ENCODE results near the gene EIF2S1.
A peak's percentile ranks its signal among the peaks of the same experiment; 100 is the strongest.
"Not testable (repeated sequence)": the region's sequence is repeated elsewhere in the genome, so short reads cannot be mapped to it uniquely, and the experiment has no call there.

EIF2S1 gene

DNA sequence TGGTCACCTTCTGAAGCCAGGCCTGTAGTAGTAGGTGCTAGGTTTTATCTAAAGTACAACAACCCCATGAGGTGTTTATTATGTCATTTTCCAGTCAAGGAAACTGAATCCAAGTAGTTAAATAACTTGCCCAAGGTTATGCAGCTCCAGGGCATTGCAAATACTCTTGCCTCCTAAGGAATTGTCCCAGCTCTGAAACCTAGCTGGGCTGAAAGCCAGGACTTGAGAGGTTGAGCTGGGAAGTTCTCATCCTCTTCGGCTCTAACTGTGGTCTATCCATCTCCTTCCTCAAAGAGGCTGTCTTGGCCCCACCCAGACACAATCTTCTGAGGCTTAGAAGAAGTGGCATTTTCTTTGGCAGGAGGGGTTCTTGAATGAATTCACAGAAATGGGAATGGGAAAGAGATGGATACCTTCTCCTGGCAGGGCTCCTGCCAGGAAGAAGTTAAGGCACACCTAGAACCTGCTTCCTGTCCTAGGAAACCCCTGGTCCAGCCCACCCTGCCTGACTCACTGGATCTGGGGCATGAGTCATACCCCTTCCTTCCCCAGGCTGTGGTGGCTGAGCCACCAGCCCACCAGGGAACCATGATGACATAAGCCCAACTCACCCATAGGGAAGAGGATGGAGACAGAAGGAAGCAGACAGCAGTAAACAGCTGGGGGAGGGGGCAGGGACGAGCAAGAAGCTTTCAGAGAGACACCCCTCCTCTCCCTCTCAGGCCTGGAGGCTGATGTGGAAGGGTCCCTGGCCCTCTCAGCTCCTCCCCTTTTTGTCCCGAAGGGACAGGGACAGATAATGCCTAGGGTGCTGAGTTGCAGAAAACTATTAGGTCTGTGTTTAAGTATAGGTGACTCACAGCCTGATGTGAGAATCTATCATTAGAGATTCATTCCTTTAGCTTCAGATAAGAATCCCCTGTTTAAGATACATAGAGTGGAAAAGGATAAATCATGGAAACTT lies 54.0 kb downstream of the EIF2S1 start:
- no peak for DNase-seq

DNA sequence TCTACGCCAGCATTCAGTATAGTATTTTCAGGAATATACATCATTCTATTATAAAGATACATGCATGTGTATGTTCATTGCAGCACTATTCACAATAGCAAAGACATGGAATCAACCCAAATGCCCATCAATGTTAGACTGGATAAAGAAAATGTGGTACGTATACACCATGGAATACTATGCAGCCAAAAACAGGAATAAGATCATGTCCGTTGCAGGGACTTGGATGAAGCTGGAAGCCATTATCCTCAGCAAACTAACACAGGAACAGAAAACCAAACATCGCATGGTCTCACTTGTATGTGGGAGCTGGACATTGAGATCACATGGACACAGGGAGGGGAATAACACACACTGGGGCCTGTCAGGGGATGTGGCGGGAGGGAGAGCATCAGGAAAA lies 55.5 kb downstream of the EIF2S1 start:
- DNase-seq: not testable (repeated sequence)

DNA sequence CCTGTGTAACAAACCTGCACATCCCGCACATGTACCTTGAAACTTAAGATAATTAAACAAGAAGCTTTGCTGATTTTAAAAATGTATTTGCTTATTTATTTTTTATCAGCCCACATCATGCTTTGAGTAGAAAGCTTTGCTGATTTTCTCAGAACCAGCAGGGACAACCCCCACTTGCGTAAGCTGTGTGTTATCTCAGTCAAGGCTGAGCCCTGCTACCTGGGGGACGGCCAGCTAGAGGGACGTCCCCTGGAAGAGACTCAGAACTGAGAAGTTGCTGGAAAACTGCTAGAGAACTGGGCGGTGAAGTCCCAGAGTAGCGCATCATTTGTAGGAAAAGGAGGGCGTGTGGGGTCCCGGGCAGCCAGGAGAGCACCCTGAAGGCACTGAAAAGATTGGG lies 56.0 kb downstream of the EIF2S1 start:
- no peak for DNase-seq

DNA sequence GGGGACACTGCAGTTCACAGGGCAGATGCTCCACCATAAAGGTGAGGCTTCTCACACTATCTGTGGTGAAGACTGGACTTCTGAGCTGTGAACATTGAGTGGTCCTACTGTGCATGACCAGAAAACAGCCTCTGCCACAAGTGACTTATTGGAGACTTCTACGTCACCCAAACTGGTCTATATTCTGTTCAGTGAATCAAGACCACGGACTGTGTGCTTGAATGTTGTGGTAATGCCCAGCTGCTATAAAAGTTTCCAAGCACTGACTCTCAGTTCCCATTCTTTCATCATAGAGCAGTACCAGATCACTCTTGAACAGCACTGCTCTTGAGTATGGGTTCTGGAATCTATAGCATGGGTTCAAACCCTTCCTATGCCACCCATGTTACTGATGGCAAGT lies 56.7 kb downstream of the EIF2S1 start:
- no peak for DNase-seq

DNA sequence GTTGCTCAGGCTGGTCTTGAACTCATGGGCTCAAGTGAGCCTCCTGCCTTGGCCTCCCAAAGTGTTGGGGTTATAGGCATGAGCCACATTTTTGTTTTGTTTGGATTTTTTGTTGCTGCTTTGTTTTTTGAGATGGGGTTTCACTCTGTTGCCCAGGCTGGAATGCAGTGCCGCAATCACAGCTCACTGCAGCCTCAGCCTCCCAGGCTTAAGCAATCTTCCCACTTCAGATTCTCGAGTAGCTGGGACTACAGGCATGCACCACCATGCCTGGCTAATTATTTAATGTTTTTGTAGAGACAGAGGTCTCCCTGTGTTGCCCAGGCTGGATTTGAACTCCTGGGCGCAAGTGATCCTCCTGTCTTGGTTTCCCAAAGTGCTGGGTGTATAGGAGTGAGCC lies 57.5 kb downstream of the EIF2S1 start:
- no peak for DNase-seq

DNA sequence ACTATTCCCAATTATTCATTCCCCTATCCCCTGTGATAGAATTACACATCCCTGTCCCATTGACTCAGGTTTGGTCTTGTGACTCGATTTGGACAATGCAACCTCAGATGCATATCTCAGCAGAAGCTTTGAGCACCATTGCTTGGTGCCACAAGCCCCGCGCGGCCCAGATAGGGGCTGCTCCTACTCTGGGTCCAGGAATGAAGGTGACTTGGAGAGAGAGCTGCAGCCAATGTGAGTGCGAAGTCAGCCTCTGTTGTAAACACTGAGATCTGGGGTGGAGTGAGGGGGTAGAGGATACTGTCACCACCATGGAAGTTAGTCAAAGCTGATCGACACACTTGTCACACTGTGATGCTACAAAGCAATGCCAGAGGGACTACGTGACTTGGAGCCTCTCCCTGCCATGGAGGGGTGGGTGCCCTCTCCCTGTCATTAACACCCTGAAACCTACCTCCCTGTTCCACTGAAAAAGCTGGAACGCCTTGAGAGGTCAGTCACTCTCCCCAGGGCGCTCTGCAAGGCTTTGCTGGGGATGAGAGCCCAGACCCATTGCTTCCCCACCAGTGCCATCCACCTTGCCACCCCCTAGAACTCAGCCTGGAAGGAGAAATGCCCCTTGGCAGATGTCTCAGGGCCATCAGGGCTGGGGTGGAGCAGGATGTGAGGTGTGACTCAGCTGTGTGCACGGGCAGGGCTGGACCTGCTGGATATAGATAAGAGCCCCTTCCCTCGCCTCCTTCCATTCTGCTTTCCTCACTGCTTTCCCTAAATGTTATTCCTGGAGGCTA lies 58.5 kb downstream of the EIF2S1 start:
- DNase-seq: no peak

DNA sequence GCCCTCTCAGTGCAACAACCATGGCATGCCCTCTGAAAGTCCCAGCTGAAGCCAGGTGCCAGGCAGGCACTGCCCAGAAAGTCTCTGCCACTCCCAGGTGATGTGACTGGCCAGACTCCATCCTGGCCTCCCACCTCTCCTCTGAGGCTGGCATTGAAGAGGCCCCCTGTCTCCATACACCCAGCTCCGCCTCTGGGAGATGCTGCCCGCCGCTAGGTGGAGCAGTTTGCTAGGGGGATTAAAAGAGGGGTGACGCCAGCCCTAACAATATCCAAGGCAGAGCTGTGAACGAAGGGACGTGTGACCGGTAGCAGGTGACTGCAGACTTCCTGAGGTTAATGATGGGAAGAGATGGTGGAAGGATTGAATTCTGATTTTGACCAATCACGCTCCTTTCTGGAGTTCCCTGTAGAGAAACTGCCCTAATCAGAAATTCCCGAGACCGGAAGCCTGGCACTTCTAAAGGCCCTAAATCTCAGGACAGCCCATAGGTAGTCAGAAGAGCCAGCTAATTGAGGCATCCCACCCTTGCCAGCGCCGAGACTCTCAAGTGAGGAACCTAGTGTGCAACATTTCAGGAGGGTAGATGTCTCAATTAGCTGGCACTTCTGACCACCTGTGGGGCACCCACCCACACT lies 60.1 kb downstream of the EIF2S1 start:
- DNase-seq: peak; percentile 26

DNA sequence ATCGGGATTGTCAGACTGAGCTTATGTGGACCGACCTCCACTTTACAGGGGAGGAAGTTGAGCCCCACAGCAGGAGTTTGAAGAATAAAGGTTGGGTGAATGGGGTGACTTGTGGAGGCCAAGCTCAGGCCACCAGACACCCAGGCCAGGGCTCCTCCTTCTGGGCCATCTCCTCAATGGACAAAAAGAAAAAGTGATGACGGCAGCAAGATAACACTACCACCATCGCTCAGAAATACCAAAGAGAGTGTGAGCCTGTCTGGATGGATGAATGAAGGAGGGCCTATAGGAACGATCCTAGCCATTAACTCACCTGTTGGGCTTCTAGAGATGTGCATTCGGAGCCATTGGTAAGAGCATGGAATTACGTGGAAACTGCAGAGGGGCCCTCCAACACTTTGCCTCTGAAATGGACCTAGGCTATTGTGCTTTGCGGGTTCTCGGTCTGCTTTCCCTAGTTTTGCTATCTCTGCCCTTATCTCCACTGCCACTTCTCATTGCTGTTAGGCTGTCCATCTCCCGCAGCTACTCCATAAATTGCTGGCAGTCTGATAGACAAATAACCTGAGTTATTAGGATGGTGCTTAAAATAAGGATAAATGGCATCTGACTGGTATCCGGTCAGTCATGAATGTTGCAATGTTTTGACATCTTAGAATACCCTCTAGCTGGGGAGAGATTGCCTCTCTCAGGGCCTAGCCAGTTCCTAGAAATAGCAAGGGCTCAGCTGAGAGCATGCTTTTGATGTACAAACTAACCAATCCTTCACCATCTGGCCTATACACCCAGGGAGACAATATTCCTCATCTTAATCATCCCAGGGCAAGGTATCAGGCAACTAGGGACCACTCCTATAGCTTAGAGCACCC lies 61.5 kb downstream of the EIF2S1 start:
- DNase-seq: no peak

DNA sequence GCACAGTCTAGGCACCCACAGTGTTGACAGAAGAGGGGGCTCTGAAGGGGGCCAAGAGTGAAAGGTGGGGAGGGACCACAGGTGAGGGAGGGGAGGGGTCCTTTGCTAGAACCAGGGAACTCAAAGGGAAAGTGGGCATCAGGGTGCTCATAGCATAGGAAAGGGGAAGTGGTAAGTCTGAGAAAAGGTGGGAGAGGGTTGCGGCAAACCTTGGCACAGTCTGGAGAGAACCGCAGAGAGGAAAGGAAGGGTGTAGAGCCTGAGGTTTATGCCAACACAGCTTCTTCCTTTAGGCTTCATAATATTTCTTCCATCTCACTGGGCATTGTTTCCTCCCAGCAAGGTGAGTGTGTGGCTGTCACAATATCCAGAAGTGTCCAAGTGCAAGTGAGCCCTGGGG lies 63.3 kb downstream of the EIF2S1 start:
- DNase-seq: no peak

DNA sequence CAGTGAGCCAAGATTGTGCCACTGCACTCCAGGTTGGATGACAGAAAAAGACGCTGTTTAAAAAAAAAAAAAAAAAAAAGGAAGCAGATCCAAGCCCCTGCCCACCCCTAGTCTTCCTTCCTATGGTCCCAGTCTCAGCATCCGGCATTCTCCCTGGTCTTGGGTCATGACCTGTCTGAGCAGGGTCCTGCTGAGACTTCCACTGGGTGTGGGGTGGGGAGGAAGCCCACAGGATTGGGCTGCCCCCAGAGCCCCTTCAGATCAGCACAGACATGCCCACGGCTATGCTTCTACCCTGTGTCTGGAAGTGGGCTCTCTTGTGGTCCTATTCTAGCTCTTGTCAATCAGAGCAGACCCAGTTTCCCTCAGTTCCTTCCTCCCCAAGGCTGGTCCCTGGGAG lies 64.4 kb downstream of the EIF2S1 start:
- DNase-seq: no peak

DNA sequence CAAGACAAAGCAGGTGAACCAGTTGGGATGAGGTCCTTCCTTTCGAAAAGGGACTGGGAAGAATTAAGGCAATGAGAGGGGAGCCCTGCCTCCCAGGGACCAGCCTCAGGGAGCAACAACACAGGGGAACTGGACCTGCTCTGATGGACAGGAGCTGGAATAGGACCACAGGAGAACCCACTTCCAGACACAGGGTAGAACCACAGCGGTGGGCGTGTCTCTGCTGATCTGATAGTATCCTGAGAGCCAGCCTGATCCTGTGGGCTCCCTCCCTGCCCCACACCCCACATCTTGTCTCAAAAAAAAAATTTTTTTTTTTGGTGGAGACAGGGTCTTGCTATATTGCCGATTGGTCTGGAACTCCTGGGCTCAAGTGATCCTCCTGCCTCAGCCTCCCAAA lies 65.5 kb downstream of the EIF2S1 start:
- DNase-seq: no peak

DNA sequence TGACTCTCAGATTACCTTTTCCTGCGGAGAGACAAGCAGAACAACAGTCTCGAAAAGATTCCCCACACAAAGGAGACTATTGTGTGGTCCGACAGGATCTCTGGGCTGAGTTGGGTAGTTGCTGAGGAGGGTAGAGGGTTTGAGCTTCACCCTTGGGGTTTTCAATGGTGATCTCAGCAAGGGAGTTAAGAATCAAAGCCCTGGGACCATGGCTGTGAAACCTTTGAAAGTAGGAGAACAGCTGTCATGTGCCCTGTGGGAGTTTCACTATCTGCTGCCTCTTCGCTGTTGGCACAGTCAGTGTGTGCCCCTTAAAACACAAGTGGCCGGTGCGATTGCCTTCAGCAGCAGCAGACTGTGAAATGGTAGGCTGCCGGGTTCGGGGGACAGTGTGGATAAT lies 66.0 kb downstream of the EIF2S1 start:
- no peak for DNase-seq

DNA sequence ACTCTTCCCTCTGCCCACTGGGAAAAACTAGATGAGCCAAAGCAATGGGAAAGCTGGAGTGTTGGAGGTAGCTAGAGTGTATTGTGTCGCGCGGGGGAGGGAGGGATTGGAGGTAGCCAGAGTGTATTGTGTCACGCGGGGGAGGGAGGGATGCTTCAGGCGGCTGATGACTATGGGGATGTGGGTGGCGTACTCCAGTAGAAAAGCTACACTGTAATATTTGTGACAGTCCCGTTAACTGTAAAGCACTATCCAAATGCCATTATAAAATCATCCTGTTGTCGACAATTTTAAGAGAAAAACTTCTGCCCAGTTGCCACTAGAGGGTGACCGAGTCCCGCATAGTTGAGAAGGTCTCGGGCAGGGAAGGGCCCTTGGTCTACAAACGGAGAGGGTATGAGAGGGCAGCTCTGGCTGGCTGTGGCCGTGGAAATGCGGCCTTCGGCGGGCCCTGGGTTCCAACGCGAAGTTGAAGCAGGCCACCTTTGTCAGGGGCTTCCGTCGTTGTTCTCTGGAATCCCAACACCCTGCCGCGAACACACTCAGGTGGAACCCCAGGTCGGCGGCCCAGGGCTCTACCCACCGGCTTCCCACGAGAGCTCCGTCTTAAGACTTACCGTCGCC lies 67.0 kb downstream of the EIF2S1 start:
- peak; percentile 82 for DNase-seq

DNA sequence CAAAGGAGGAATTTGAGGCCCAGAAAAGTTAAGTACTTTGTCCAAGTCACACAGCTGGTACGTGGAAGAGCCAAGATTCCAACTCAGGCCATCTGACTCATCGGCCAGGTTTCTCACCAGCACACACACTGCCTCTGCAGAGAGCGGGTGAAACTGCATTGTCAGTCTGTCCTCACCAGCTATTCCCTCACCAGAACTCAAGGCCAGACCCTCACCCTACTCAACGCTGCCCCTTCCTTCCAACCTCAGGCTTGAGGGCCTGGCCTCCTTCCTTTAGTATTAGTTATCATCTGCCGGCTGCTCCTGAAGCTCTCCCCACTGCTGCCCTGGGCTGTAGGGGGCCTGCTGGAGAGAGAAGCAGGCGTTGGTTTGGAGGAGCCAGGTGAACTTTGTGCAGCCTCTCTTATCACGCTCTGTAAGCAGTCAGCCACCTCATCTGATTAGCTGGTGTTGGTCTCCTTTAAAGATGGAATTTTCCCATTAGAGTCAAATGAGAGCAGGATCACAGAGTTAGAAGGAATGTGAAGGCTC lies 68.4 kb downstream of the EIF2S1 start:
- no peak for DNase-seq

DNA sequence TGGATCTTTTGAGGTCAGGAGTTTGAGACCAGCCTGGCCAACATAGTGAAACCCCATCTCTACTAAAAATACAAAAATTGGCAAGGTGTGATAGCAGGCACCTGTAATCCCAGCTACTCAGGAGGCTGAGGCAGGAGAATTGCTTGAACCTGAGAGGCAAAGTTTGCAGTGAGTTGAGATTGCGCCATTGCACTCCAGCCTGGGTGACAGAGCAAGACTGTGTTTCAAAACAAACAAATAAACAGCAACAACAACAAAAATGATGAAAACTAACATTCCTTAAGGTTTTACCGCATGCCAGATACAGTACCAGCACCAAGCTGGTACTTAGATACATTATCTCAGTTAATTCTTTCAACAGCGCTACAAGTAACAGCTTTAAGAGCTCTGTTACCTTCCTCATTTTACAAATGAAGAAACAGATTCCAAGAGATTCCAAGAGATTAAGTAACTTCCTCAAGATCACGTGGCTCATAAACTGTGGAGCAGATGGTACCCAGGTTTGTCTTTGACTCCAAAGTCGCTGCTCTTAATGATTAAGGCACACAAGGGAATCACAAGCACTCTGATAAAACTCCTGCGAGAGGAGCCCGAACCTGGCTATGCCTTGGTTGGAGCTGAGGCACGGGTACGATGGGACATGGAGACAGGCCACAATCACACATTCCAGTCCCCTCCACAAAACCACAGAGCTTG lies 69.5 kb downstream of the EIF2S1 start:
- no peak for DNase-seq

DNA sequence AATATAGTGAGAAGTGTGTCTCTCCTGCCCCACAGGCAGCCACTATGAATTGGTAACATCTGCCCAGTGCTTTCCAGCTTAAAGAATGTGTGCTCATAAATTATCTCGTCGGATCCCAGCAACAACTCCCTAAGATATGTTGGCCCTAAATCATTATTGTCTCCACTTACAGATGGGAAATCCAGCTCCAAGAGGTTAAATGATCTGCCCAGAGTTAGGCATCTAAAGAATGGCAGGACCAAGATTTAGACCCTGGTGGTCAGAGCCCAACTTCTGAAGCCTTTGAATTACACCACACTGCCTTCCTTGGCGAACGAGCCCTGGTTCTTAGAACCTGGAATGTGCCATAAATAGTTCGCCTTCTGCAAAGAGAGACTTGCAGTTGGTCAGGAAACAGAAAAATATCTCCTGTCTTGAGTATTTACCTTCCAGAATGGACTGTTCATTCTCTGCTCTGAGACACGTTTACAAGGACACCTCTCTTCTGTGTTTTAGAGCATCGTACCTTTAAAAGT lies 72.0 kb downstream of the EIF2S1 start:
- DNase-seq: no peak

DNA sequence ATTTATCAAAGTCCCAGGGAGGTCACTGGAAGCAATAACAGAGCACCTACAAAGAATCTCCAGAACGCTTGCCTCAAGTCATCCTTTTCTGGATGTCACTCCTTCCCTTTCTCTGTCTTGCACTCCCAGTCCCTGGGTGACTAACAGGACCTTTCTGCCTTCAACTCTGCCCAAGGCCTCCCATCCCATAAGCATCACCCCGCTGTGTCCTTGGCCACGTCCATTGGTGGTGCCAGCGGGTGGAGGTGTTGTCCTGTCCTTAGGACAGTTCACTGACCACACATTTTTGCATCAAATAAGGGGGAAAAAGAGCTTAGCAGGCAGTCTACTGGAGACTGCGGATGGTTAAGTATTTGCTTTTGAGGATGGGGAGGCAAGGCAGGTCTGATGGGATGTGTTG lies 75.5 kb downstream of the EIF2S1 start:
- DNase-seq: no peak
